ENCODE data around the gene ADAMTSL3.

DNA sequence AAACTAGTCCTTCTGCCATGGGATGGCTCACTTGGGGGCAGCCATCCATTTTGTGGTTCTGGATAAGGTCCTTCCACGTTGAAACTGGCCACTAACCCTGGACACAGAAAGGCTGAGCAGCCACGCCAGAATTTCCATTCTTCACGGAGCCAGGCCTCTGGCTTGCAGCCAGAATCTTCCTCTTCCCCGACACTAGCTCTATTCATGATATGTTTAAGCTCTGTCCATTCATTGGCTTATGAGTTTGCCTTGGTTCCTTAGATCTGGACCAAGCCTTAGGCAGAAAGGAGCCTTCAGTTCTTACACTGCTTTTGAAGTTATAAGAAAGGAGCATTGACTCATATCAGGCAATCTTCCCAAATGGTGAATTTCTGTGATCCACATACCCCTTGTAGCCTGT is 293.2 kb downstream of the ADAMTSL3 start:
- TF ChIP-seq, protein P1, sequence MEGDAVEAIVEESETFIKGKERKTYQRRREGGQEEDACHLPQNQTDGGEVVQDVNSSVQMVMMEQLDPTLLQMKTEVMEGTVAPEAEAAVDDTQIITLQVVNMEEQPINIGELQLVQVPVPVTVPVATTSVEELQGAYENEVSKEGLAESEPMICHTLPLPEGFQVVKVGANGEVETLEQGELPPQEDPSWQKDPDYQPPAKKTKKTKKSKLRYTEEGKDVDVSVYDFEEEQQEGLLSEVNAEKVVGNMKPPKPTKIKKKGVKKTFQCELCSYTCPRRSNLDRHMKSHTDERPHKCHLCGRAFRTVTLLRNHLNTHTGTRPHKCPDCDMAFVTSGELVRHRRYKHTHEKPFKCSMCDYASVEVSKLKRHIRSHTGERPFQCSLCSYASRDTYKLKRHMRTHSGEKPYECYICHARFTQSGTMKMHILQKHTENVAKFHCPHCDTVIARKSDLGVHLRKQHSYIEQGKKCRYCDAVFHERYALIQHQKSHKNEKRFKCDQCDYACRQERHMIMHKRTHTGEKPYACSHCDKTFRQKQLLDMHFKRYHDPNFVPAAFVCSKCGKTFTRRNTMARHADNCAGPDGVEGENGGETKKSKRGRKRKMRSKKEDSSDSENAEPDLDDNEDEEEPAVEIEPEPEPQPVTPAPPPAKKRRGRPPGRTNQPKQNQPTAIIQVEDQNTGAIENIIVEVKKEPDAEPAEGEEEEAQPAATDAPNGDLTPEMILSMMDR (IDR thresholded peaks at IDR 0.05): no peak
- TF ChIP-seq POLR2A (IDR thresholded peaks at IDR 0.05): no peak
